ENCODE data around the gene FIBCD1. TPM values are rescaled to one million over a fixed set of nuclear protein-coding genes. Genes with fewer than 3 reads are reported as not detected.

FIBCD1 gene
- polyA plus RNA-seq, 1 of the 3 experiments (the other 2 are of a cell fraction), result 1.3 TPM

GRCh38 chr9:130869250-130869649 is 69.8 kb downstream of the FIBCD1 start:
- ChIA-PET CTCF (interaction anchor here (0.8 to 10.3 kb wide), 36 partner anchors 9 to 467 kb away, joined by 3 to 177 read pairs (median 5); no protein-coding TSS in a partner anchor), POLR2A (no interaction called here)
- H3K27me3 ChIP-seq (ENCODE audit: insufficient read depth), result no peaks in the 10 kb centered on the region
- 85% methylated on average over 8 of the region's 8 CpGs for WGBS (ENCODE audit: low lambda C conversion rate)
- H3K4me1 ChIP-seq (ENCODE audit: control insufficient read depth in 1 of 2, insufficient read depth in 2 of 2, low read depth in 1 of 2, low read length in 1 of 2), result peaks cover 0 to 10% of the 10 kb centered on the region in 2 experiments; a peak in 2 of 4 replicates
- H3K4me2 ChIP-seq, result no peak overlapping the region
- peaks cover 55 to 64% of the 10 kb centered on the region in 2 experiments for H3K36me3 ChIP-seq (replicated peaks in 1 of 2; ENCODE audit: control insufficient read depth in 1 of 2, insufficient read depth in 2 of 2, low read length in 1 of 2)
- no peak overlapping the region; a peak in 1 of 4 replicates for H3K27ac ChIP-seq (ENCODE audit: low read depth in 2 of 2, low read length in 1 of 2)
- no peak overlapping the region for H2AFZ ChIP-seq (ENCODE audit: low read depth)
- H3K4me3 ChIP-seq (ENCODE audit: low read depth in 2 of 2, low read length in 1 of 2), result no peak overlapping the region
- DNase-seq, result peak; percentile 53
- no peak overlapping the region for H3K9ac ChIP-seq
- peaks cover 90% of the 10 kb centered on the region for H3K79me2 ChIP-seq (ENCODE audit: insufficient read depth)
- no peaks in the 10 kb centered on the region for H3K9me3 ChIP-seq
- H4K20me1 ChIP-seq (ENCODE audit: insufficient read depth), result peaks cover 87% of the 10 kb centered on the region
- TF ChIP-seq POLR2AphosphoS5 (IDR thresholded peaks at IDR 0.05; ENCODE audit: low read depth, low read length) (no peak), NFIC (IDR thresholded peaks at IDR 0.05; ENCODE audit: borderline replicate concordance) (peak; percentile 51), EZH2phosphoT487 (IDR thresholded peaks at IDR 0.05; ENCODE audit: borderline replicate concordance, low read depth) (no peak), USF2 (IDR thresholded peaks at IDR 0.05; ENCODE audit: borderline replicate concordance, low read depth, low read length) (no peak), RXRA (IDR thresholded peaks at IDR 0.05; ENCODE audit: borderline replicate concordance, low read depth) (no peak), RCOR1 (IDR thresholded peaks at IDR 0.05; ENCODE audit: low read length) (0 out of 2 replicates have a peak, but pooled peaks have one; percentile 43), MAX (IDR thresholded peaks at IDR 0.05; ENCODE audit: low read depth) (no peak), SMC3 (IDR thresholded peaks at IDR 0.05; ENCODE audit: low read depth, low read length) (no peak), MEF2A (IDR thresholded peaks at IDR 0.05; ENCODE audit: borderline replicate concordance, low read depth) (no peak), USF1 (IDR thresholded peaks at IDR 0.05; ENCODE audit: borderline replicate concordance, low read depth) (no peak), GATA2 (CRISPR knock-in tag; IDR thresholded peaks at IDR 0.05) (no peak), RFX5 (IDR thresholded peaks at IDR 0.05; ENCODE audit: low read length) (no peak), IRF3 (IDR thresholded peaks at IDR 0.05; ENCODE audit: low read depth, low read length) (no peak), FOXJ3 (CRISPR knock-in tag; IDR thresholded peaks at IDR 0.05) (no peak)
- H3F3A ChIP-seq (replicated peaks; ENCODE audit: insufficient read depth), result peaks cover 14% of the 10 kb centered on the region
- H3K9me2 ChIP-seq, result no peaks in the 10 kb centered on the region

- Histone ChIP-seq H3F3A (replicated peaks; ENCODE audit: insufficient read depth) (peaks cover 19% of the 10 kb centered on the region), H3K9me3 (no peaks in the 10 kb centered on the region), H3K27me3 (ENCODE audit: insufficient read depth) (no peaks in the 10 kb centered on the region), H3K27ac (ENCODE audit: low read depth in 2 of 2, low read length in 1 of 2) (no peak overlapping the region), H3K36me3 (replicated peaks in 1 of 2; ENCODE audit: control insufficient read depth in 1 of 2, insufficient read depth in 2 of 2, low read length in 1 of 2) (peaks cover 51 to 54% of the 10 kb centered on the region in 2 experiments), H3K9ac (no peak overlapping the region), H4K20me1 (ENCODE audit: insufficient read depth) (peaks cover 93% of the 10 kb centered on the region), H3K9me2 (no peaks in the 10 kb centered on the region), H3K4me3 (ENCODE audit: low read depth in 2 of 2, low read length in 1 of 2) (no peak overlapping the region), H3K4me2 (no peak overlapping the region), H3K79me2 (ENCODE audit: insufficient read depth) (peaks cover 95% of the 10 kb centered on the region), H3K4me1 (ENCODE audit: control insufficient read depth in 1 of 2, insufficient read depth in 2 of 2, low read depth in 1 of 2, low read length in 1 of 2) (peaks cover 0 to 10% of the 10 kb centered on the region in 2 experiments; a peak in 2 of 4 replicates), H2AFZ (ENCODE audit: low read depth) (no peak overlapping the region)
- ChIA-PET CTCF (interaction anchor here (0.8 to 10.3 kb wide), 10 partner anchors 15 to 189 kb away, joined by 3 to 177 read pairs (median 52); partner anchors contain the start of gene FIBCD1), POLR2A (no interaction called here)
- DNase-seq, result peak; percentile 69
- 91% methylated on average over 3 of the region's 3 CpGs for WGBS (ENCODE audit: low lambda C conversion rate)
- TF ChIP-seq POLR2AphosphoS5 (IDR thresholded peaks at IDR 0.05; ENCODE audit: low read depth, low read length) (no peak), TCF12 (IDR thresholded peaks at IDR 0.05) (peak; percentile 70), GATA2 (CRISPR knock-in tag; IDR thresholded peaks at IDR 0.05) (peak; percentile 86)
Observed at GRCh38 chr9:130868230-130868629, 70.8 kb downstream of the FIBCD1 start.
